Stimulated activated CD4-positive, alpha-beta T cell treated with anti-CD3 and anti-CD28 coated beads, Interleukin-1b, Interleukin-23, amount 100 ng/mL, for 48 hours (primary cell): ENCODE measurements around the gene GALNT5.
A peak's percentile ranks its signal among the peaks of the same experiment; 100 is the strongest.
"Not testable (repeated sequence)": the region's sequence is repeated elsewhere in the genome, so short reads cannot be mapped to it uniquely, and the experiment has no call there.

ENCODE experiments used
- DNase-seq: peaks from one replicate; pipeline ENCODE4 v3.0.0-alpha.2; 2020

GALNT5 gene

DNA sequence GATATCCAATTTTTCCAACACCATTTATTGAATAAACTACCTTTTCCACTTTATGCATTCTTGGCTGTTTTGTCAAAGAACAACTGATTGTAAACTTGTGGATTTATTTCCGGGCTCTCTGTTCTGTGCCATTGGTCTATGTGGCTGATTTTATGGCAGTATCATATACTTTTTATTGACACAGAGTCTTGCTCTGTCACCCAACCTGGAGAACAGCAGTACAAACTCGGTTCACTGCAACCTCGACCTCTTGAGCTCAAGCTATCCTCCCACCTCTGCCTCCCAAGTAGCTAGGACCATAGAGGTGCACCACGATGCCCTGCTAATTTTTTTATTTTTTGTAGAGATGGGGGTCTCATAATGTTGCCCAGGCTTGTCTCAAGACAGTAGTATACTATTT lies 6.7 kb upstream of the GALNT5 start:
- DNase-seq: no peak

DNA sequence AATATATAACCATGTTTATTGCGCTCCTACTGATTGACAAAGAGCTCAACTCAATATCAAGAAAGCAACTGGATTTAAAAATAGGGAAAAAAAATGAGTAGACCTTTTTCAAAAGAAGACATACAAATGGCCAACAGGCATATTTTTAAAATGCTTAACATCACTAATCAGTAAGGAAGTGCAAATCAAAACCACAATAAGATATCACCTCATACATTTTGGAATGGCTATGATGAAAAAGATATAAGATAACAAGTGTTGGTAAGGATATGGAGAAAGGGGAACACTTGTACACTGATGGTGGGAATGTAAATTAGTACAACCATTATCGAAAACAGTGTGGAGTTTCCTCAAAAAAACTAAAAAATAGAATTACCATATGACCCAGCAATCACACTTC lies 5.6 kb upstream of the GALNT5 start:
- DNase-seq: no peak

DNA sequence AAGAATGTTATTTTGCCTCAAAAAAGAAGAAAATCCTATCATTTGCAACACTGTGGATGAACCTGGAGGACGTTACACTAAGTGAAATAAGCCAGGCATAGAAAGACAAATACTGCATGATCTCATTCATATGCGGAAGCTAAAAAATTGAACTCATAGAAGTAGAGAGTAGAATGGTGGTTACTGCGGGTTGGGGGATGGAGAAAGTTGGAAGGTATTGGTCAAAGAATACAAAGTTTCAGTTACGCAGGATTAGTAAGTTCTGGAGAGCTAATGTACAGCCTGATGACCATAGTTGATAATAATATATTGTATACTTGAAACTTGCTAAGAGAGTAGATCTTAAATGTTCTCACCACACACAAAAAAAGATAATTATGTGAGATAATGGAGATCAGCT lies 5.0 kb upstream of the GALNT5 start:
- no peak for DNase-seq

DNA sequence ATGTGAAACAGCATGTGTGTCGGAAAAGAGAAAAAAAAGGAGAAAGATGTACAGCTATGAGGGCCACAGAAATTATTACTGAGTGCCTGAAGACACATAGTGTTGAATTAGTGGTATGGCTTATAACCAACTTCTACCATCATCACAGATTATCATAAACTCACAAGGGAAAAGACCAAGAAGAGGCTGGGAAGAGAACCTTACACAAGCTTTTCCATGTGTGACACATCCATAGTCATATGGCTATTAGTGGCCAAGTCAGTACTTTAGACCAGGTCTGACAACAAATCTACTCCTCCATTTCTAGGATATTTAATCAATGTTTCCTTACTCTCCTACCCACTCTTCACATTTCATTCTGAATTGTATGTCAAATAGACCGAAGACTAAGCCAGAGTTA lies 3.5 kb upstream of the GALNT5 start:
- no peak for DNase-seq

DNA sequence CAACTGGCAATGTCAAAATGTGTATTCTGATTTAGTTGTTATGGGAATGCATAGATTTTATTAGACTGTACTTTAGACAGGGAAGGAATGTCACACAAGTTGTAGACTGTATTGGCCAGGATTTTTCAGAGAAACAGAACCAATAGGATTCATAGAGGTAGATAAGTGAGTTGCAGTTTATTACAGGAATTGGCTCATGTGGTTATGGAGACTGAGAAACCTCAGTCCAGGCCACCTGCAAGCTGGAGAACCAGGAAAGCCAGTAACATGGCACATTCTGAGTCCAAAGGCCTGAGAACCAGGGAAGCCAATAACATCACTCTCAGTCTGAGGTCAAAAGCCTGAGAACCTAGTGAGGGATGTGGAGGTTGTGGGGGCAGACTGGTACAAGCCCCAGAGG lies 1.8 kb upstream of the GALNT5 start:
- no peak for DNase-seq

DNA sequence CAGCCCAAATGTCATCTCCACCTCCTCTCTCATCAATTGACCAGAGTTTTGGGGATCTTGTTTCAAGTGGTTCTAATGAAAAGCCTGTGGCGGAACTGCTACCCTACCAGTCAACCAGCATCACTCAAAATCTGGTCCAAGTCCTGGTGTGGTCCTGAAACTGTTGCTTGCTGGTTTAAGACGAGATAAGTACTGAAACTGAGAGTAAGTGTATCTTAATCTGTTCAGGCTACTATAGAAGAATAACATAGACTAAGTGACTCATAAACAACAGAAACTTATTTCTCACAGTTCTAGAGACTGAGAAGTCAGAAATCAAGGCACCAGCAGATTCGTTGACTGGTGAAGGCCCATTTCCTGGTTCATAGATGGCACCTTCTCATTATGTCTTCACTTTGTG lies 879 bp upstream of the GALNT5 start:
- DNase-seq: peak; percentile 62

DNA sequence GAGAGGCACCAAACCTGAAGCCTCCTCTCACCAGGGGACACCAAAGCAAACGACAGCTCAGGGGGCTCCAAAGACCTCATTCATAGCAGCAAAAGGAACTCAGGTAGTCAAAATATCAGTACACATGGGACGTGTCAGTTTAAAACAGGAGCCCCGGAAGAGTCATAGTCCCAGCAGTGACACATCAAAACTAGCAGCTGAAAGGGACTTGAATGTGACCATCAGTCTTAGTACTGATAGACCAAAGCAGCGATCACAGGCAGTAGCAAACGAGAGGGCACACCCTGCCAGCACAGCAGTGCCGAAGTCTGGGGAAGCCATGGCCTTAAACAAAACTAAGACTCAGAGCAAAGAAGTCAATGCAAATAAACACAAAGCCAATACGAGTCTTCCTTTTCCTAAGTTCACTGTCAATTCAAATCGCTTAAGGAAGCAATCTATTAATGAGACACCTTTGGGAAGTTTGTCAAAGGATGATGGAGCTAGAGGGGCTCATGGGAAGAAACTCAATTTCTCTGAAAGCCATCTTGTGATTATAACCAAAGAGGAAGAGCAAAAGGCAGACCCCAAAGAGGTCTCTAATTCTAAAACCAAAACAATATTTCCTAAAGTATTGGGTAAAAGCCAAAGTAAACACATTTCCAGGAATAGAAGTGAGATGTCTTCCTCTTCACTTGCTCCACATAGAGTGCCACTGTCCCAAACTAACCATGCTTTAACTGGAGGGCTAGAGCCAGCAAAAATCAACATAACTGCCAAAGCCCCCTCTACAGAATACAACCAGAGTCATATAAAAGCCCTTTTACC lies 1.2 kb downstream of the GALNT5 start:
- no peak for DNase-seq

DNA sequence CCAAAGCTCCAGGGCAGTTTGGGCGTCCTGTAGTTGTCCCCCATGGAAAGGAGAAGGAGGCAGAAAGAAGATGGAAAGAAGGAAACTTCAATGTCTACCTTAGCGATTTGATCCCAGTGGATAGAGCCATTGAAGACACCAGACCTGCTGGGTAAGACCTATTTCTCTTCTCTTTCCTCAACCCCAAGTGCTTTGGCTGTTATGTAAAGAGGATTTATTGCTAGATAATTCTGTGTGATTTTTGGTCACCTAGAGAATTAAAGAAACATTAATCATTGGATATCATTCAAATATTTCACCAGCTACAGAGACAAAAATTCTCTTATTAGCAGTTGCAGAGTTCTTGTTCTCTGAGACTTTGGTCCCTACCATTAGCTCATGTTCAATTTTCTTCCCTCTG lies 1.9 kb downstream of the GALNT5 start:
- no peak for DNase-seq

DNA sequence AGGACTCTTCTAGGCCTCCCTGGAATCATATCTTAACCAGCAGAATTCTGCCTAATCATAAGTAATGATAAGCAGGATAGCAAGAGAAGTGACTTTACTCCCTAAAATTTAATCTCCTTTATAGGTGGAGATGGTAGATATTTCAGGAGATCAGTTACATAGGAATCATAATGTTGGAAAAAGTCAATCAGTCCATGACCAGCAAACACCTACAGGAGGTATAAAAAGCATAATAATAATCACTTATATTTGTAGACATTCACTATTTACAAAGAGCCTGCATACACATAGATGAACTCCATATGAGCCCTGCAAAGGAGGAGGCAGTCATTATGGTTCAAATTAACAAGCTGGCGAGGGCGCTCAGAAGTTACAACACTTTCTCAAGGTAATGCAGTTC lies 2.5 kb downstream of the GALNT5 start:
- no peak for DNase-seq

DNA sequence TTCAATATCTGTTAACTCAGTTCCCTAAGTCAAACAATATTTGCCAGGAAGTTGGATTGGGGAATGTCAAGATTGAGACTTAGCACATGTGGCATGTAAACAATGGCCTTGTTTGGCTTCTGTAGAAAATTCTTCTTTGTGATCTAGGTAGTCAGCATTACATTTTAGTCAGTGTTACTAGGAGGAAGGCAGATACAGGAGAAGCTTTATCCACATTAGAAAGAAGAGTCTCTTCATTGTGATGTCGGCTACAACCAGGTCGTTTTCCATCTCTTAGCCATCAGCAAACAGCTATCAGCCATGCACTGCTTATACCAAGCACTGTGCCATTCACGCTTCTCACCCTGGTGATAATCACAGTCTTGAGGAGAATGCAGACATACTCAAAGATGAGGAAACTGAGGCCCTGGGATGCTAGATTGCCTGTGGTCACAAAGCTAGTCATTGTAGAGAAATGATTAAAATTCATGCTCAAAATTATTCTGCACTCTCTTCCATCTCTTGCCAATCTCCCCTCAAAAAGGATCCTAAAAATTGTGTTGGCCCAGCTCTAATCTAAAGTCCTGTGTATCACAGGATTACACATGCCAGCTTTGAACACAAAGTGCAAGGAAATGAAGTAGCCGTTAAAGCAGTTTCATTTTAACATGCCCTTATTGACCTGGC lies 3.2 kb downstream of the GALNT5 start:
- DNase-seq: no peak

DNA sequence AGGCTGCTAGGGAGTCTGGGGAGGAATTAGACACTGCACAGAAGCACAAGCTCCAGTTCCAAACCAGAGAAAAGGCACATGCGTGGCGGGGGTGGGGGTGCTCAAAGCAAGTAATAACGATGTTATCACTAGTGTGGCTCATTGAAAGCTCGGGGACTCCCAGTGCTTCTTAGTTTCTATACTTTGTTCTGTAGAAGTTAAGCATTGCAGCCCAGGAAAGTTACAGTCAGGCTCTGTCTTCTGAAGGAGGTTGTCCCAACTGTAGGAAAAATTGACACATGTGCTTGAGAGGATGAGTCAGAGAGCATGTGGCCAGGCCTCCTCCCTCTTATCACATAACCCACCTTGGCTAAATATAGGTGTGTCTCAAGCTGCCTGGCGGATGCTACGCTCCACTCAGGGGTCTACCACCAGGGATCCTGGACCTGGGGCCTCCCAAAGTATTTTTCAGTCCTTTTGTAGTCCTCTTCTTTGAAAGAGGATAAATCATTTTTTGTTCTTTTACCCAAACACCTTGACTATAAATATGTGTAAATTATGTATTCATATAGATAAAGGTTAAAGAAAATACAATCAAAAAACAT lies 3.8 kb downstream of the GALNT5 start:
- DNase-seq: peak; percentile 80

DNA sequence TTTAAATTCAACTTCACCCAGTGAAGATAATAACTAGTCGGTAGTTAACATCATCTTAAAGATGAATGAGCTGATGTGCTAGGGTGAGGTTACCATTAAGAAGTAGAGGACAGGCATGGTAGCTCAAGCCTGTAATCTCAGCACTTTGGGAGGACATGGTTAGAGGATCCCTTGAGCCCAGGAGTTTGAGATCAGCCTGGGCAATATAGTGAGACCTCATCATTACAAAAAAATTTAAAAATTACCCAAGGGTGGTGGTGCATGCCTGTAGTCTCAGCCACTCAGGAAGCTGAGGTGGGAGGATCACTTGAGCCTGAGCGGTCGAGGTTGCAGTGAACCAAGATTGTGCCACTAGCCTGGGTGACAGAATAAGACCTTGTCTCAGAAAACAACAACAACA lies 4.7 kb downstream of the GALNT5 start:
- DNase-seq: no peak

DNA sequence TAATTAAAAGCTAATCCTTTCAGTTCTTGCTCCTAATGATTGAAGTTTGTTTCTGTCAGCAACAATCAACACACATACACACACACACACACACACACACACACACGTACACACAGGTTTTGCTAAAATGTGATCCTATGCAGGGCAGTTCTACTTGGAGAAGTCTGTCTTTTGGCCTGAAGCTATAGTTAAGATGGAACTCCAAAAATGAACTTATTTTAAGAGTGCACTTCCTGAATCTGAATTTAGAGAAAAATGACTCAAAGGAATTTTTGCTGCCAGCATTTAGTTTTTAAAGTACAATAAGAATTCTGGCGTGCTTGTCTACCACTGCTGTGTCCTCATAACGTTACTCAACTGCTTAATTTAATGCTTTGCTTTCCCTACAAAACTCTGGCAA lies 6.6 kb downstream of the GALNT5 start:
- DNase-seq: no peak

DNA sequence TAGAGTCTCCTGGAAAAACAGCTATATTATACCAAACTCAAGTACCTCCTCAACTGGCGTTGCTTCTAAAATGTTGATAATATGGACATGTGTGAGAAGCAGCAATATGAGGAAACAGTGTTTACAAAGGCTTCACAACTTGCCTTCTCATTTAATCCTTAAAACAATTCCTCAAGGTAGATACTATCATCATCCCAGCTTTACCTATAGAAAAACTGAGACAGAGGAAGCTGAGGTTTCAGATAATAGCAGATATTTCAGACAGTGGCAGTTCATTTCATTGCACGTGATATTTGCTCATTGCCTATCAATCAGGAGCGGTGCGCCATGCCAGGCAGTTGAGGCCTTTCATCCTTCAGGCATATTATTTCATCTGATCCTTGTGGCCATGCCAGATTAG lies 8.3 kb downstream of the GALNT5 start:
- no peak for DNase-seq

DNA sequence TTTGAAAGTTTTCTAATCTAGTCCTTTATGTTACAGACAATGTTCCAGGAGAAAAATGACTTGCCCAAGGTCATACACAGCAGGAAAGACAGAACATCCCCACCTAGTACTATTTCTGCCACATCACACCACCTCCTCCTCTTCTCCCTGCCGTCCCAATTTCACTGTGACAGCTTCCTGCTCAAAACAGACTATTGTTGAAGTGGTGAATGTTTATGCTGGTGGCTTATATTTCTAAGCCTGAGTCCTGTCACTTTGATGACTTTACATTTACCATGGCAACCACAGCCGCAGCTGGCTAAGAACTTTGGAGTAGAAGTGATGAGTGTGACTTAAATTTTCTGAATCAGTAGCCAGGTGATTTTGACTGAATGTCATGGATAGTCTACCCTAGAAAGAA lies 10.0 kb downstream of the GALNT5 start:
- DNase-seq: peak; percentile 16

DNA sequence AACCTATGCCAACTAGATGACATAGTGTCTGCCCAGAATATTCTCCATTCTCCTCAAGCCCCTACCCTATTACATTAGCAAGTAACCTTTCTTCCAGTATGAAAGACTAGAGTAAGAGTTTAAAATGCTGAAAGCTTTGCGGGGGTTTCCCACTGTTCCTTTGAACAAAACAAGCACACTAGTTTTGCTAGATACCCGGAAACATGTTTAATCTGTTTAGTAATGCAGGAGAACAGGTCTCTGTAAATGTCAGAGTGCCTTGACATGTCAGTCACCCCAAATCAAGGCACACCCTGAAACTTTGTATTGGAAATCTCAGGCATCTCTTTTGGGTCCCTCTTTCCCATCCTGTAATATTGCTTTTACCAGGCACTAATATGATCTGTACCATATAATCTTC lies 11.6 kb downstream of the GALNT5 start:
- no peak for DNase-seq

DNA sequence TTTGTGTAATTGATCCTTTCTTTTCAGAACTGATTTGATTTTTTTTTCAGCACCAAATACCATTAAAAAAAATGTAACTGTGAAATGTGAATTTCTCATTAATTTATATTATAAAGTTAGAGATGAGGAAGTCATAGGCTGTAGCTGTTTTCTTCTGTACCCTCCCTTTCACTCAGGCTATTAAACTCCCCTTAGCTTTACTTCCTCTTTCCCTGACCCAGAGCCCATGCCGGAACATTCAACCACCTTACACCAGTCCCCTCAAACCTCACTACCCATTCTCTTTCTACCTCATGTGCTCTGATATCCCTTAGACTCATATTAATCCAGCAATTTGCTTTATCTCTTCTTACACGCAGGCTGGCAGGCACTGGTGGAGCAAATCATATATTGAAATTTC lies 12.4 kb downstream of the GALNT5 start:
- no peak for DNase-seq

DNA sequence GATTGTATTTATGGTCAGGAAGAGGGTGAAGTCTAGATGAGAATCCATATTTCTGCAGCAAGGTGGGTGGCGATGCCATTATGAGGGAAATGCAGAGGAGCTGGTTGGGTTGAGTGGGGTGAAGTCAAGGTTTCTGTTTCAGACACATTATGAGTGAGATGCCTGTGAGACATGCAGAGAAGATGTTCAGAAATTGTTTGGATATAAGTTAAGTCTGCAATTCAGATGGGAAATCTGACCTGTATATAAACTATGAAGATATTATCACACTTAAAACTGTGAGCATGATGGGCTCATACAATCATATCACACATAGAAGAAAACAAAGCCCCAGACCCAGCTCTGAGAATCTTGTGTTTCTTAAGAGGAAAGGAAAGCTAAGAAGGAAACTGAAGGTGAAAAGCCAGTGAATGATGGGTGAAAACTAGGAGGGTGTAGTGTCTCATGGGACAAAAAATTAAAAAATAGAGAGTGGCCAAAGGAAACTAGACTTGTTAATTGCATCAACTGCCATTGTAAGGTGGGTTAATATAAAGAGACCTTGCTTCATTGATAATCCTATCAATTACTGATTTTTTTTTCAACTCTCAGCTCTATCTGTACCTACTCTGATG lies 14.2 kb downstream of the GALNT5 start:
- DNase-seq: no peak

DNA sequence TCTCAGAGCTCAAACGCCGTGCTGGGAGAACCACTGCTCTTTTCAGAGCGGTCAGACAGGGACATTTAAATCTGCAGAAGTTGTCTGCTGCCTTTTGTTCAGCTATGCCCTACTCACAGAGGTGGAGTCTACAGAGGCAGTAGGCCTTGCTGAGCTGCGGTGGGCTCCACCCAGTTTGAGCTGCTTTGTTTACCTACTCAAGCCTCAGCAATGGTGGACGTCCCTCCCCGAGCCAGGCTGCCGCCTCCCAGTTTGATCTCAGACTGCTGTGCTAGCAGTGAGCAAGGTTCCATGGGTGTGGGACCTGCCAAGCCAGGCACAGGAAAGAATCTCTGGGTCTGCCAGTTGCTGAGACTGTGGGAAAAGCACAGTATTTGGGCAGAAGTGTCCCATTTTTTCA lies 21.8 kb downstream of the GALNT5 start:
- not testable (repeated sequence) for DNase-seq

DNA sequence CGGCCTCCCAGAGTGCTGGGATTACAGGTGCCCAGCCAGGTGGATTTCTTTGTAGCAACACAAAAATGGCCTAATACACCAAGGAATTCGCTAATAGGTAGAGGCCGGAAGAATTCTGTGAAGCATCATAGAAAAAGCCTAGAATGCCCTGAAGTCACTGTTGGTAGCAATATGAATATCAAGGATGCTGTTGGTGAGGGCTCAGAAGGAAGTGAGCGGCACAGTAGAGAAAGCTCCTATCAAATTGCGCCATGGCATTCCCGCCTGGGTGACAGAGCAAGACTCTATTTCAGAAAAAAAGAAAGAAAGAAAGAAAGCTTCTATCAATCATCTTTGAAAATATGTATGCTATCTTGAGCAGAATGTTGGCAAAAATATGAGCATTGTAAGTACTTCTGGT lies 23.8 kb downstream of the GALNT5 start:
- DNase-seq: no peak

DNA sequence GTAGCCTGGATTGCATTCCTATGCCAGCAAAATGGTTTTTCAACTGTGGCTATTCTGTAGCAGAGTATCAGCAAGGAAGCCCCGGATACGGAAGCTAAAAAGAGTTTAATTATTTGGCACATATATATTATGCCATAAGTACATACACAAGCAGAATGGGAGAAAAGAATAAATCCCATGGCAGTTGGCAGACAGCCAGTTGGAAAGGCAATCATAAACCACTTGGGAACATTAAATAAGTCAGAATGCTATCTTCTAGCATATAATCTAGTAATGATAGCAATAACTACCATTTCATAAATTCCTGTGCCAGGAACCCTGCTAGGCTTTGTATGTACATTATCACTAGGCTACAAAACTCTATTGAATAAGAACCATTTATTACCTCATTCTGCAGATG lies 26.0 kb downstream of the GALNT5 start:
- DNase-seq: no peak

DNA sequence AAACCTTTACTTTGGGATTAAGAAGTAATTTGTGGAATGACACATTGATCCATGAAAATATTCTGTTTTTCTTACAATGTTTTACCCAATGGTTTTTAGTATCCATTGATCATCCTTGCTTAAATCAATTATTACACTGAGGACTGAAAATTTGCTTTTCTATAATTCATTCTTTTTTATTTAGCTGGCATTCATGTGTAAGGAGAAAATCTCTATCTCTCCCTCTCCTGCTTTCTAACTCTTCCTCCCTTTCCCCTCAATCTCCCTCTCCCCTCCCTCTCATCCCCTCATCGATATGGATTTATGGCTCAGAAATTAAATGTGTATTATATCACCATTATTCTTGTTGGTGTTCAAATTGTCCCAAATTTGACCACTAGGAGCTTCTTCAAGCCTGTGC lies 29.7 kb downstream of the GALNT5 start:
- no peak for DNase-seq

DNA sequence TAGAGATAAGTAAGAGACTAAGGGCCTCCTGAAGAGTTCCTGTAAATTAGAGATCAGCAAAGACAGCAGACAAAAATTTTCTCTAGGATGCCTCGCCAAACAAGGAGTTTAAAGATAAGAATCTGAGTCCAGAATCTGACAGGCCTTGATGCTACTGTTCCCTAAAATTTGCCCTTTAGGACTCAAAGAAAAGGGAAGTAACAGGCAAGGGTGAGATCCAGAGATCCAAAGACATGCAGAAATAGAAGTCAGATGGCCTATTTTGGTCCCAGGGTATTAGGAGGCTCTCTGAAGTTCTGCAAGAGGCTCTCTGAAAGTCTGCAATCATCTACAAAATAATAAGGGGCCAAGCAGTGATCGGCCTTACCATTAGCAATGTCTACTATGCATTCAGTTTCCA lies 33.0 kb downstream of the GALNT5 start:
- DNase-seq: no peak

DNA sequence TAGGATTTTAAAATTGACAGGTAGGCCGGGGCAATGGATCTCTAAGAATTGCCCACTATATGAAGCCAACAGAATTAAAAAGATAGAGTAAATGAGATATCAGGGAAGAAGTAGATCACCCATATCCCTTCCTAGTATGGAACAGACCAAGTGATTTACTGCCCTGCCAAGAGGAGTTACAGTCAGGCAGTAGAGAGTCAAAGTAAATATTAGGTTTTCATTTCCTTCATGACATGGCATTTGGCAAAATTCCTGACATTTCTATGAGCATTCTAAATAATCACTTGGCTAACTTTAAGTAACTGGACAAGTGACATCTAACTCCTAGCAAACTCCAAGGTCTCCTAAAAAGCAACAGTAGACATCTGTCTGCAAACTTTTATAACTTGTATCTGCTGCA lies 33.5 kb downstream of the GALNT5 start:
- no peak for DNase-seq
